GM12878 (cell line): ENCODE results near the gene CYB5D1. TPM values are rescaled to one million over a fixed set of nuclear protein-coding genes. Genes with fewer than 3 reads are reported as not detected.

Source experiments
- ATAC-seq: fragments of 200-7000 bp; cut with Tn5 transposase; 3 replicates; pipeline ENCODE4 v1.9.1; 2020; ENCODE audit warnings: mild to moderate bottlenecking, moderate library complexity
- BruUV-seq: library from RNA; stranded (reverse); fragments of 400-500 nt; replicated peaks from 2 replicates; lab custom pipeline; 2021; lab: Mats Ljungman, UMichigan
- CTCF ChIA-PET: fragments of 300-600 bp; sonication (Branson Sonifier 250); formaldehyde crosslinking; extraction: SDS; loops from one replicate; lab custom pipeline; 2021; ENCODE audit warnings: inconsistent platforms; lab: Yijun Ruan, JAX
- POLR2A ChIA-PET: fragments of 350-600 bp; formaldehyde crosslinking; extraction: SDS; loops from one replicate; lab custom pipeline; 2021; ENCODE audit warnings: inconsistent platforms; lab: Charles Lee
- RAD21 ChIA-PET: fragments of 300-600 bp; sonication (Branson Sonifier 250); formaldehyde crosslinking; loops from one replicate; lab custom pipeline; 2023; ENCODE audit warnings: antibody characterized with exemption; ENCODE audit not compliant: unreplicated experiment; lab: Charles Lee
- SMC1A ChIA-PET: fragments of 300-600 bp; sonication (Branson Sonifier 250); formaldehyde crosslinking; loops from one replicate; lab custom pipeline; 2023; ENCODE audit not compliant: unreplicated experiment, uncharacterized antibody; lab: Charles Lee
- DNase-seq: peaks from one replicate; pipeline ENCODE4 v3.0.0-alpha.2; 2011; ENCODE audit warnings: low read depth, low spot score
- FAIRE-seq: peaks from 3 replicates; lab custom pipeline; 2011; peaks lifted over from hg19 to GRCh38; lab: Jason Lieb, UNC
- H2AFZ ChIP-seq: 2 replicates; pipeline ENCODE4 v1.6.0; 2011; ENCODE audit warnings: low read depth, low read length, control low read depth; ENCODE audit not compliant: control insufficient read depth
- H3K27ac ChIP-seq: 2 replicates; pipeline ENCODE4 v1.5.1; 2011; ENCODE audit warnings: control low read depth; ENCODE audit not compliant: control insufficient read depth, insufficient read depth
- H3K27me3 ChIP-seq, 2 experiments: replicated peaks in 1 of 2; 2 replicates each; pipeline versions ENCODE4 v1.6.0 to v1.6.1; 2011; ENCODE audit warnings: low read length in 1 of 2; ENCODE audit not compliant: control insufficient read depth in 2 of 2, insufficient read depth in 2 of 2
- H3K36me3 ChIP-seq, 2 experiments: 2 replicates each; pipeline ENCODE4 v1.5.1; 2011; ENCODE audit warnings: low read length in 1 of 2; ENCODE audit not compliant: control insufficient read depth in 2 of 2, insufficient read depth in 2 of 2
- H3K4me1 ChIP-seq: 2 replicates; pipeline ENCODE4 v1.6.1; 2011; ENCODE audit warnings: mild to moderate bottlenecking, low read length, moderate library complexity, mixed read lengths; ENCODE audit not compliant: control insufficient read depth, insufficient read depth
- H3K4me2 ChIP-seq: 2 replicates; pipeline ENCODE4 v1.6.0; 2011; ENCODE audit warnings: control low read depth; ENCODE audit not compliant: control insufficient read depth, insufficient read depth
- H3K4me3 ChIP-seq: fragments of 200-600 bp; sonication (generic); 2 replicates; pipeline ENCODE4 v1.5.1; 2016
- H3K79me2 ChIP-seq: 2 replicates; pipeline ENCODE4 v1.6.0; 2011; ENCODE audit warnings: low read length; ENCODE audit not compliant: control insufficient read depth, insufficient read depth
- H3K9ac ChIP-seq: 2 replicates; pipeline ENCODE4 v1.8.0; 2011; ENCODE audit warnings: low read length, control low read depth, mixed read lengths; ENCODE audit not compliant: control insufficient read depth, insufficient read depth
- H3K9me3 ChIP-seq: replicated peaks from 3 replicates; pipeline ENCODE4 v1.5.1; 2011; ENCODE audit warnings: mild to moderate bottlenecking, low read length; ENCODE audit not compliant: control insufficient read depth, insufficient read depth
- H4K20me1 ChIP-seq: 2 replicates; pipeline ENCODE4 v1.6.0; 2011; ENCODE audit not compliant: control insufficient read depth, insufficient read depth
- BCL11A ChIP-seq: IDR thresholded peaks from 2 replicates; pipeline ENCODE4 v1.6.1; 2011; ENCODE audit warnings: low read depth, low read length
- DPF2 ChIP-seq: fragments of 450-650 bp; IDR thresholded peaks from 2 replicates; pipeline ENCODE4 v1.6.1; 2017; ENCODE audit warnings: mild to moderate bottlenecking
- E2F4 ChIP-seq: IDR thresholded peaks from 2 replicates; pipeline ENCODE4 v1.6.1; 2012; ENCODE audit warnings: low read depth, low read length, improper control_type of control experiment
- FOS ChIP-seq: IDR thresholded peaks from 3 replicates; pipeline ENCODE4 v1.6.1; 2011; ENCODE audit warnings: borderline replicate concordance; ENCODE audit not compliant: insufficient read length; ENCODE audit errors: extremely low read depth
- JUND ChIP-seq: IDR thresholded peaks from 2 replicates; pipeline ENCODE4 v1.6.1; 2012; ENCODE audit warnings: low read depth, mild to moderate bottlenecking, low read length, improper control_type of control experiment, moderate library complexity
- KAT2A ChIP-seq: conservative IDR thresholded peaks from 2 replicates; pipeline ENCODE4 v1.6.1; 2011; ENCODE audit warnings: low read depth, low read length; ENCODE audit not compliant: control insufficient read depth
- MEF2A ChIP-seq: IDR thresholded peaks from 2 replicates; pipeline ENCODE4 v1.6.1; 2011; ENCODE audit warnings: low read depth, mild to moderate bottlenecking, low read length, moderate library complexity; ENCODE audit not compliant: insufficient read depth
- MEF2B ChIP-seq: fragments of 450-650 bp; IDR thresholded peaks from 2 replicates; pipeline ENCODE4 v1.6.1; 2018; ENCODE audit warnings: mild to moderate bottlenecking, moderate library complexity; ENCODE audit not compliant: partially characterized antibody, poor library complexity, severe bottlenecking
- NR2F1 ChIP-seq: fragments of 450-650 bp; conservative IDR thresholded peaks from 2 replicates; pipeline ENCODE4 v1.6.1; 2017; ENCODE audit warnings: mild to moderate bottlenecking
- NRF1 ChIP-seq: conservative IDR thresholded peaks from 2 replicates; pipeline ENCODE4 v1.6.1; 2011; ENCODE audit warnings: mild to moderate bottlenecking, low read depth, low read length, improper control_type of control experiment
- POU2F2 ChIP-seq: IDR thresholded peaks from 3 replicates; pipeline ENCODE4 v1.6.1; 2011; ENCODE audit warnings: low read depth, mild to moderate bottlenecking, low read length, borderline replicate concordance
- SPI1 ChIP-seq: IDR thresholded peaks from 2 replicates; pipeline ENCODE4 v1.6.1; 2011; ENCODE audit warnings: low read depth, mild to moderate bottlenecking, low read length, moderate library complexity, borderline replicate concordance; ENCODE audit not compliant: insufficient read depth
- SREBF2 ChIP-seq: IDR thresholded peaks from 2 replicates; pipeline ENCODE4 v1.6.1; 2012; ENCODE audit warnings: mild to moderate bottlenecking, low read length
- ZBED1 ChIP-seq: IDR thresholded peaks from 2 replicates; pipeline ENCODE4 v1.6.1; 2016; ENCODE audit warnings: borderline replicate concordance
- ZBTB33 ChIP-seq: fragments of 450-650 bp; IDR thresholded peaks from 2 replicates; pipeline ENCODE4 v1.6.1; 2017; ENCODE audit warnings: mild to moderate bottlenecking
- ZNF217 ChIP-seq: fragments of 450-650 bp; IDR thresholded peaks from 2 replicates; pipeline ENCODE4 v1.6.1; 2017; ENCODE audit warnings: antibody characterized with exemption, mild to moderate bottlenecking
- ZNF622 ChIP-seq: fragments of 450-650 bp; IDR thresholded peaks from 2 replicates; pipeline ENCODE4 v1.6.1; 2017; ENCODE audit warnings: mild to moderate bottlenecking, inconsistent platforms
- WGBS: methylation state at CpG from one replicate; pipeline ENCODE4 v1.1.6; 2016; ENCODE audit warnings: low lambda C conversion rate; ENCODE audit not compliant: insufficient replicate concordance, insufficient coverage; ENCODE audit errors: missing lambda C conversion rate; 5-methylcytosine and 5-hydroxymethylcytosine counted together
- in situ Hi-C: fragments of 300-500 bp; cut with MboI; formaldehyde crosslinking; loops from 9 replicates; pipeline ENCODE4 v1.14.3; 2018; ENCODE audit warnings: mixed read lengths
- intact Hi-C: fragments of 100-400 bp; cut with micrococcal nuclease; formaldehyde crosslinking; loops from one replicate; pipeline ENCODE4 v1.14.2; 2022; ENCODE audit not compliant: unreplicated experiment
- polyA plus RNA-seq, 11 experiments: library from polyadenylated mRNA; depleted of rRNA in 4 of 11; unstranded in 6 of 11; stranded (reverse) in 5 of 11; fragments of >200 nt; fragmentation: Nextera tagmentation in 4 of 11; fragmentation: Illumina TruSeq in 1 of 11; extraction: Ambion mirVana in 4 of 11; extraction: Trizol in 1 of 11; gene quantifications; 1 replicate in 1 of 11; 2 replicates in 10 of 11; pipeline versions ENCODE4 v1.2.1 to v1.2.3, GENCODE V29; 2011 to 2016; ENCODE audit warnings: inconsistent platforms in 2 of 11, missing spikeins in 2 of 11, low read depth in 1 of 11
- total RNA-seq, 4 experiments: library from RNA; depleted of rRNA in 3 of 4; stranded (reverse); fragments of >200 nt in 3 of 4; fragmentation: Illumina TruSeq in 1 of 4; extraction: Trizol in 1 of 4; gene quantifications; 2 replicates each; pipeline versions ENCODE4 v1.2.1 to v1.2.3, GENCODE V29; 2013 to 2021

Gene CYB5D1
- total and polyA plus RNA-seq, 10 of the 15 experiments (the other 5 are each of a cell fraction or from before 2014, with no cell fraction given): 1.6 to 8.7 (median 6.4) TPM

GRCh38 chr17:7893187-7893880, 35.5 kb downstream of the CYB5D1 start:
- Histone ChIP-seq H3K4me1 (peaks cover 3% of the 10 kb centered on the region), H3K4me3 (no peak overlapping the region), H3K27ac (no peak overlapping the region), H3K36me3 (peaks cover 25 to 35% of the 10 kb centered on the region in 2 experiments), H3K4me2 (no peak overlapping the region), H3K79me2 (peaks cover 10% of the 10 kb centered on the region), H2AFZ (no peak overlapping the region), H4K20me1 (no peaks in the 10 kb centered on the region), H3K9me3 (no peaks in the 10 kb centered on the region), H3K27me3 (no peaks in the 10 kb centered on the region), H3K9ac (no peak overlapping the region)
- BruUV-seq: no TSS peak
- no peak for DNase-seq
- ChIA-PET POLR2A (no interaction called here), CTCF (no interaction called here), RAD21 (no interaction called here), SMC1A (no interaction called here)
- FAIRE-seq: no peak
- 77% methylated on average over 12 of the region's 15 CpGs for WGBS
- in situ Hi-C loops: no loop called here
- TF ChIP-seq NR2F1 (no peak), NRF1 (no peak), E2F4 (no peak), MEF2B (no peak), DPF2 (no peak), ZNF622 (no peak), POU2F2 (no peak), MEF2A (no peak), ZBED1 (no peak), FOS (no peak), KAT2A (no peak), BCL11A (no peak), ZBTB33 (no peak), SPI1 (no peak), SREBF2 (no peak), JUND (no peak), ZNF217 (no peak)
- intact Hi-C loops: no loop called here
- ATAC-seq: no peak
